Osteocyte (in vitro differentiated cells): ENCODE results near the gene ZC3H12D. TPM values are rescaled to one million over a fixed set of nuclear protein-coding genes. Genes with fewer than 3 reads are reported as not detected.

Experiments used
- DNase-seq: peaks from one replicate; pipeline ENCODE4 v3.0.0; 2021; ENCODE audit warnings: mixed read lengths; ENCODE audit not compliant: unreplicated experiment; ENCODE audit errors: extremely low spot score
- H3K27ac Mint-ChIP-seq: one replicate; pipeline ENCODE4 v1.8.0; 2021; ENCODE audit warnings: mild to moderate bottlenecking, mixed read lengths; ENCODE audit not compliant: unreplicated experiment
- H3K27me3 Mint-ChIP-seq: one replicate; pipeline ENCODE4 v1.8.0; 2021; ENCODE audit warnings: mixed read lengths; ENCODE audit not compliant: unreplicated experiment
- H3K36me3 Mint-ChIP-seq: one replicate; pipeline ENCODE4 v1.8.0; 2021; ENCODE audit warnings: mixed read lengths; ENCODE audit not compliant: unreplicated experiment
- H3K4me1 Mint-ChIP-seq: one replicate; pipeline ENCODE4 v1.8.0; 2021; ENCODE audit warnings: mixed read lengths; ENCODE audit not compliant: unreplicated experiment
- H3K4me3 Mint-ChIP-seq: one replicate; pipeline ENCODE4 v1.8.0; 2021; ENCODE audit warnings: mild to moderate bottlenecking, moderate library complexity, mixed read lengths; ENCODE audit not compliant: unreplicated experiment
- H3K9me3 Mint-ChIP-seq: one replicate; pipeline ENCODE4 v1.8.0; 2021; ENCODE audit warnings: mixed read lengths; ENCODE audit not compliant: unreplicated experiment
- total RNA-seq: library from RNA; stranded (reverse); gene quantifications from 2 replicates; pipeline ENCODE4 v1.2.1, GENCODE V29; 2021
- TF ChIP-seq, protein P1 (sequence below): fragments of 200-600 bp; sonication (generic); IDR thresholded peaks from 2 replicates; pipeline ENCODE4 v1.5.0; 2021; ENCODE audit warnings: antibody characterized with exemption, mild to moderate bottlenecking, moderate library complexity

The ZC3H12D gene
- total RNA-seq, 1 donor from 2014 or later: not detected

DNA sequence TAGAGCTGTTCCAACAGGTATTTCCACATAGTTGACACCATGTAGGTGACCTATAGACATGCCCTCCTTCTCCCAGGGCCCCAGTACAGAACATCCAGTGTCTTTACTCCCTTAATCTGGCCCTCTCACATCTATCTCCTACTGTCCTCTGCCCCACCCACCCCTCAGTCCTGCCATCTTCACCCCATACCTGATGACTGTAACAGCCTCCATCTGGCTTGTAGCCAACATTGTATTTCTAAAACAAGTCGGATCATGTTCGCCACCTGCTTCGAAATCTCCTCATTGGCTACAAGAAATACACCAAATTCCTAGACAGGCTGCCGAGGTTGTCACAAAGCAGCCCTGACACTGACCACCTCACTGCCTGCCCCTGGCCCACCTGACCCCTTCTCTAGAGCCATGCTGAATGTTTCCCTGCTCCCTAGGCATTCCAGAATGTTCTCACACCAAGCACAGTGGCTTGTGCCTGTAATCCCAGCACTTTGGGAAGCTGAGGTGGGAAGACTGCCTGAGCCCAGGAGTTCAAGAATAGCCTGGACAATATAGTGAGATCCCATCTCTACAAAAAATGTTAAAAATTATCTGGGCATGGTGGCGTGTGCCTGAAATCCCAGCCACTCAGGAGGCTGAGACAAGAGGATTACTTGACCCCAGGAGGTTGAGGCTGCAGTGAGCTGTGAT is 6.0 kb downstream of the ZC3H12D start:
- Mint-ChIP-seq H3K4me1 (peaks cover 27% of the 10 kb centered on the region), H3K27me3 (no peaks in the 10 kb centered on the region), H3K9me3 (no peaks in the 10 kb centered on the region), H3K4me3 (no peak overlapping the region), H3K27ac (no peak overlapping the region), H3K36me3 (no peaks in the 10 kb centered on the region)
- no peak for DNase-seq
- TF ChIP-seq, protein P1, sequence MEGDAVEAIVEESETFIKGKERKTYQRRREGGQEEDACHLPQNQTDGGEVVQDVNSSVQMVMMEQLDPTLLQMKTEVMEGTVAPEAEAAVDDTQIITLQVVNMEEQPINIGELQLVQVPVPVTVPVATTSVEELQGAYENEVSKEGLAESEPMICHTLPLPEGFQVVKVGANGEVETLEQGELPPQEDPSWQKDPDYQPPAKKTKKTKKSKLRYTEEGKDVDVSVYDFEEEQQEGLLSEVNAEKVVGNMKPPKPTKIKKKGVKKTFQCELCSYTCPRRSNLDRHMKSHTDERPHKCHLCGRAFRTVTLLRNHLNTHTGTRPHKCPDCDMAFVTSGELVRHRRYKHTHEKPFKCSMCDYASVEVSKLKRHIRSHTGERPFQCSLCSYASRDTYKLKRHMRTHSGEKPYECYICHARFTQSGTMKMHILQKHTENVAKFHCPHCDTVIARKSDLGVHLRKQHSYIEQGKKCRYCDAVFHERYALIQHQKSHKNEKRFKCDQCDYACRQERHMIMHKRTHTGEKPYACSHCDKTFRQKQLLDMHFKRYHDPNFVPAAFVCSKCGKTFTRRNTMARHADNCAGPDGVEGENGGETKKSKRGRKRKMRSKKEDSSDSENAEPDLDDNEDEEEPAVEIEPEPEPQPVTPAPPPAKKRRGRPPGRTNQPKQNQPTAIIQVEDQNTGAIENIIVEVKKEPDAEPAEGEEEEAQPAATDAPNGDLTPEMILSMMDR: no peak

DNA sequence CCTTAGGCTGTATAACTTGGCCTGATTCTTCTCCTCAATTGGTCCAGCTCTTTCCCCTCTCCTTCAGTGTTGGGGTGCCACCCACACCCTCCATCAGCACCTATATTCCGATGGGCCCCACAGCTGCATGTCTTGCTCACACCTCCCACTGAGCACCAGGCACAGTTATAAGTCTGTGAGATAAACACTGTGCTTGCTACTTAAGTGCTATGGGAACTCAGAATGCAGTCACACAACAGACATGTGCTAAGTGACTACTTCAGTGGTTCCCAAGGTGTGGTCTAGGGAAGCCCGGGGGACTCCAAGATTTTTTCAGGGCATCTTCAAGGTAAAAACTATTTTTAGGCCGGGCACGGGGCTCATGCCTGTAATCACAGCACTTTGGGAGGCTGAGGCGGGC is 7.3 kb downstream of the ZC3H12D start:
- H3K36me3 Mint-ChIP-seq: no peaks in the 10 kb centered on the region
- H3K27ac Mint-ChIP-seq: no peak overlapping the region
- TF ChIP-seq, protein P1: no peak
- H3K4me3 Mint-ChIP-seq: no peak overlapping the region
- no peaks in the 10 kb centered on the region for H3K9me3 Mint-ChIP-seq
- no peak for DNase-seq
- H3K27me3 Mint-ChIP-seq: no peaks in the 10 kb centered on the region
- peaks cover 29% of the 10 kb centered on the region for H3K4me1 Mint-ChIP-seq

DNA sequence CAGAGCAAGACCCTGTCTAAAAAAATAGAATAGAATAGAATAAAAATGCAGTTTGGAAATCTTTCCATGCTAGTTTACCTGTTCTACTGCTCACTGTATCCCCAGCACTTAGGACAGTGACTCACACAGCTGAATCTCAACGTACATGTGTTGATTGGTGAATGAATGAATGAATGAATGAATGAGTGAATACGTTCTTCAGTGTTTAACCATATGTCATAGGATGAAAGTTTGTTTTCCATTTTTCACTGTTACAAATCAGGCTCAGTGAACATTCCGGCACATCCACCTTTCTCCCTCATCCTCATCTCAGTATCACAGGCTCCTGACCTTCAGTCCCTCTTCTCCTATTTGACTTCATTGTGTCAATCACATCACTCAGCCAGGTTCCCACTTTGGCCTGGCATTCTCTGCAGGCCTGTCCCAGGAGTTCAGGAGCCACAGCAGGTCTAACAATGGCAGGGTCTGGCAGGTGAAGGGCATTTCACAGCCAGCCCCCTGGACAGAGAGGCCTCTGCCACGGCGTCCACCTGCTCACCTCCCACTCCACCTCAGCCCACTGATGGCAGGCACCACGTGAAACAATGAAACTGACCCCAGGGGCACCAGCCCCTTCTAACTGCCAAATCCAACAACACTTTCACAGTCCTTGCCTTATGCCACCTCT is 7.9 kb downstream of the ZC3H12D start:
- no peaks in the 10 kb centered on the region for H3K36me3 Mint-ChIP-seq
- no peak overlapping the region for H3K27ac Mint-ChIP-seq
- DNase-seq: no peak
- peaks cover 23% of the 10 kb centered on the region for H3K4me1 Mint-ChIP-seq
- no peaks in the 10 kb centered on the region for H3K27me3 Mint-ChIP-seq
- TF ChIP-seq, protein P1: no peak
- H3K9me3 Mint-ChIP-seq: no peaks in the 10 kb centered on the region
- H3K4me3 Mint-ChIP-seq: no peak overlapping the region

DNA sequence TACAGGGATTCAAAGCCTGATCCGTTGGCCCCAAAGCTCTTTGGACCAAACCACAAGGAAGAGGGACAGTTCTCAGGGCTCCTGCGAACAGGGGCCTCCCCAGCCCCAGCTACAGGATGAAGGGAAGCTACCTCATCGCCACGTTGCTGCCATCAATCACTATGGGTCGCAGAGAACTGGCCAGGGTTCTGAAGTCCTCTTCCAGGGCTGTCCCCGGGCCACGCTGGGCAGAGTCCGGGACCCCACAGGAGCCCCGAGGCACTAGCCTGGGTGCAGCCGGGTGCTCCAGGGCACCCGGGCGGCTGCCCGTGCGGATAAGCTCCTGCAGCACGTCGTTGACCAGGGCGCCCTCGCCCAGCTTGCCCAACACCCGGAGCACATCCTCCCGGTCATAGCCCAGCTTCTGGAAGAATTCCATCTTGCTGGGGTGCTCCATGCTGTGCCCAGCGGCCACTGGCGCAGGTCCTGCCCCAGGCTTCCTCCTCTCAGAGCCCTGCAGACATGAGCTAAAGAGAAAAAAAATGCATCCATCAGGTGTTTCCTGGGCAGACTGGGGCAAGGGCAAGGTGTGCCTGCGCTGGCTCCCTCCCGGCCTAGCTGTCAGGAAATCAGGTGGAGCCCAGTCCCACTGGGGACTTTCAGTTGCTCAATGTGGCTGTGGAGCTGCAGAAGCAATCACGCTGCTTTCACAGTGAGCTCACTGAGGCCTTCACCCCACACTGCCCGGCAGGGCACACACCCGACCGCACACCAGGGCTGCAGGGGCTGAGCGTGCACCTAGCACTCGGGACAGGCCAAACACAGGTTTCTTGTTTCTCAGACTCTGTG is 10.5 kb downstream of the ZC3H12D start:
- H3K36me3 Mint-ChIP-seq: no peaks in the 10 kb centered on the region
- H3K4me1 Mint-ChIP-seq: peaks cover 13% of the 10 kb centered on the region
- no peak for DNase-seq
- no peak overlapping the region for H3K27ac Mint-ChIP-seq
- H3K9me3 Mint-ChIP-seq: no peaks in the 10 kb centered on the region
- H3K27me3 Mint-ChIP-seq: no peaks in the 10 kb centered on the region
- TF ChIP-seq, protein P1: no peak
- no peak overlapping the region for H3K4me3 Mint-ChIP-seq
